OCI-LY1 (cell line): ENCODE data around the gene CDKAL1.

ENCODE experiments used
- H2AFZ ChIP-seq: fragments of 200-600 bp; sonication (generic), shearing (Covaris generic); 2 replicates; pipeline ENCODE4 v1.6.0; 2014; ENCODE audit warnings: antibody characterized with exemption, mild to moderate bottlenecking, low read length
- H3F3A ChIP-seq: fragments of 200-600 bp; sonication (generic), shearing (Covaris generic); 2 replicates; pipeline ENCODE4 v1.6.0; 2014; ENCODE audit warnings: mild to moderate bottlenecking, antibody characterized with exemption, low read length, moderate library complexity; ENCODE audit not compliant: insufficient read depth
- H3K27ac ChIP-seq: fragments of 200-600 bp; sonication (generic); 2 replicates; pipeline ENCODE4 v1.5.1; 2014; ENCODE audit warnings: low read length, mixed run types, mild to moderate bottlenecking, low read depth; ENCODE audit not compliant: poor library complexity, severe bottlenecking
- H3K27me3 ChIP-seq: fragments of 200-600 bp; sonication (generic); 2 replicates; pipeline ENCODE4 v1.6.0; 2014; ENCODE audit warnings: antibody characterized with exemption, mild to moderate bottlenecking, low read length, moderate library complexity; ENCODE audit not compliant: insufficient read depth
- H3K36me3 ChIP-seq: fragments of 200-600 bp; sonication (generic); 2 replicates; pipeline ENCODE4 v1.6.1; 2014; ENCODE audit warnings: mild to moderate bottlenecking, antibody characterized with exemption, low read length, moderate library complexity, mixed read lengths; ENCODE audit not compliant: insufficient read depth
- H3K4me1 ChIP-seq: fragments of 200-600 bp; sonication (generic); 2 replicates; pipeline ENCODE4 v1.5.1; 2014; ENCODE audit warnings: mild to moderate bottlenecking, low read length, moderate library complexity; ENCODE audit not compliant: insufficient read depth, severe bottlenecking
- H3K4me2 ChIP-seq: fragments of 200-600 bp; sonication (generic), shearing (Covaris generic); 2 replicates; pipeline ENCODE4 v1.6.1; 2014; ENCODE audit warnings: low read length
- H3K4me3 ChIP-seq: fragments of 200-600 bp; sonication (generic); 2 replicates; pipeline ENCODE4 v1.5.1; 2014; ENCODE audit warnings: low read length, low read depth, mild to moderate bottlenecking, mixed read lengths; ENCODE audit not compliant: poor library complexity, severe bottlenecking
- H3K79me2 ChIP-seq: fragments of 200-600 bp; shearing (Covaris generic); 2 replicates; pipeline ENCODE4 v1.6.1; 2016; ENCODE audit warnings: mixed run types, low read length, mixed read lengths; ENCODE audit not compliant: insufficient read depth
- H3K9ac ChIP-seq: fragments of 200-600 bp; sonication (generic), shearing (Covaris generic); 2 replicates; pipeline ENCODE4 v1.6.1; 2014; ENCODE audit warnings: mild to moderate bottlenecking, low read length, mixed read lengths
- H3K9me2 ChIP-seq: fragments of 200-600 bp; sonication (generic), shearing (Covaris generic); 2 replicates; pipeline ENCODE4 v1.6.1; 2014; ENCODE audit warnings: low read depth, mild to moderate bottlenecking, low read length, mixed read lengths
- H3K9me3 ChIP-seq: fragments of 200-600 bp; shearing (Covaris generic); 2 replicates; pipeline ENCODE4 v1.6.1; 2014; ENCODE audit warnings: low read length, mixed read lengths
- H4K20me1 ChIP-seq: fragments of 200-600 bp; sonication (generic), shearing (Covaris generic); 2 replicates; pipeline ENCODE4 v1.6.0; 2016; ENCODE audit warnings: mild to moderate bottlenecking, low read length; ENCODE audit not compliant: insufficient read depth
- EZH2 ChIP-seq: fragments of 200-600 bp; sonication (generic), shearing (Covaris generic); IDR thresholded peaks from 2 replicates; pipeline ENCODE4 v1.8.0; 2017; ENCODE audit warnings: borderline replicate concordance, mixed run types, mild to moderate bottlenecking, antibody characterized with exemption, low read length, moderate library complexity, mixed read lengths
- TF ChIP-seq, protein P1 (sequence below): fragments of 200-600 bp; sonication (generic), shearing (Covaris generic); IDR thresholded peaks from 2 replicates; pipeline ENCODE4 v1.5.1; 2017; ENCODE audit warnings: mild to moderate bottlenecking, antibody characterized with exemption, low read length, moderate library complexity, mixed read lengths

CDKAL1 gene

GRCh38 chr6:20791944-20792343, 257.7 kb downstream of the CDKAL1 start:
- Histone ChIP-seq H3K9me3 (no peaks in the 10 kb centered on the region), H2AFZ (no peak overlapping the region), H3K27ac (no peak overlapping the region), H3K36me3 (no peaks in the 10 kb centered on the region), H3K4me1 (no peaks in the 10 kb centered on the region), H4K20me1 (no peaks in the 10 kb centered on the region), H3K4me3 (no peak overlapping the region), H3K9ac (no peak overlapping the region), H3K4me2 (no peak overlapping the region), H3K79me2 (no peaks in the 10 kb centered on the region), H3K9me2 (no peaks in the 10 kb centered on the region), H3F3A (no peaks in the 10 kb centered on the region), H3K27me3 (no peaks in the 10 kb centered on the region)
- TF ChIP-seq EZH2 = no peak
- TF ChIP-seq, protein P1, sequence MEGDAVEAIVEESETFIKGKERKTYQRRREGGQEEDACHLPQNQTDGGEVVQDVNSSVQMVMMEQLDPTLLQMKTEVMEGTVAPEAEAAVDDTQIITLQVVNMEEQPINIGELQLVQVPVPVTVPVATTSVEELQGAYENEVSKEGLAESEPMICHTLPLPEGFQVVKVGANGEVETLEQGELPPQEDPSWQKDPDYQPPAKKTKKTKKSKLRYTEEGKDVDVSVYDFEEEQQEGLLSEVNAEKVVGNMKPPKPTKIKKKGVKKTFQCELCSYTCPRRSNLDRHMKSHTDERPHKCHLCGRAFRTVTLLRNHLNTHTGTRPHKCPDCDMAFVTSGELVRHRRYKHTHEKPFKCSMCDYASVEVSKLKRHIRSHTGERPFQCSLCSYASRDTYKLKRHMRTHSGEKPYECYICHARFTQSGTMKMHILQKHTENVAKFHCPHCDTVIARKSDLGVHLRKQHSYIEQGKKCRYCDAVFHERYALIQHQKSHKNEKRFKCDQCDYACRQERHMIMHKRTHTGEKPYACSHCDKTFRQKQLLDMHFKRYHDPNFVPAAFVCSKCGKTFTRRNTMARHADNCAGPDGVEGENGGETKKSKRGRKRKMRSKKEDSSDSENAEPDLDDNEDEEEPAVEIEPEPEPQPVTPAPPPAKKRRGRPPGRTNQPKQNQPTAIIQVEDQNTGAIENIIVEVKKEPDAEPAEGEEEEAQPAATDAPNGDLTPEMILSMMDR = no peak

DNA sequence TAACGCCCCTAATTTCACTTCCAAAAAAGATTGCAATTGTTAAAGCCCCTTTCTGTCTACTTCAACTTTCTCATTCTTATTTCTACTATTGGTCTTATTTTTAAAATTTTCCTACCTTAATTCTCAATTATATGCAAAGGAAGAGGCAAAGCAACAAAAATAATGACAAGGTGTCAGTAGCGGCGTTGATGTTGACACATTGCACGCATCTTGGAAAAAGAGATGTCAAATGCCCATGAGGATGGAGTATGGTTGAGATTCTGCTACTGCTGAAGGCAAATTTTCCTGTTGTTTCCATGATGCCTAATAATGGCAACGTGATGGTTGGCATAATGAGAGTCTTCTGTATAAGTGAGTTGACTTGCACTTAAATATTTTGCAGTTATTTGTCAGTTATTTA, 258.9 kb downstream of the CDKAL1 start:
- H3K9ac ChIP-seq = no peak overlapping the region

DNA sequence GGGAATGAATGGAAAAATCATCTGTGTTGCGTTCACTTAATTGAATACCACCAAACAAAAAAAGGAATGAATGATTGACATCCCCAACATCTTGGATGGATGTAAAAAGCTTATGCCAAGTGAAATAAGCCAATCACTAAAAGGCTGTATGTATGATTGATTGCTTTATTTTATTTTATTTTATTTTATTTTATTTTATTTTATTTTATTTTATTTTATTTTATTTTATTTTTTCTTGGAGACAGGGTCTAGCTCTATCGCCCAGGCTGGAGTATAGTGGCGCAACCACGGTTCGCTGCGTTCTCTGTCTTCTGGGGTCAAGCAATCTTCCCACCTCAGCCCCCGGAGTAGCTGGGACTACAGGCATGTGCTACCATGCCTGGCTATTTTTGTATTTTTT, 263.3 kb downstream of the CDKAL1 start:
- Histone ChIP-seq H4K20me1 (no peaks in the 10 kb centered on the region), H3K4me3 (no peak overlapping the region), H3K9me2 (no peaks in the 10 kb centered on the region), H3K27me3 (no peaks in the 10 kb centered on the region), H3K4me2 (no peak overlapping the region), H3K4me1 (no peaks in the 10 kb centered on the region), H3K27ac (no peak overlapping the region), H3K9me3 (no peaks in the 10 kb centered on the region), H2AFZ (no peak overlapping the region), H3K9ac (no peak overlapping the region), H3F3A (no peaks in the 10 kb centered on the region), H3K36me3 (no peaks in the 10 kb centered on the region), H3K79me2 (no peaks in the 10 kb centered on the region)
- no peak for TF ChIP-seq EZH2
- TF ChIP-seq, protein P1 = no peak

More for the DNA sequence above, 258.9 kb downstream of the CDKAL1 start:
- TF ChIP-seq, protein P1 = no peak
- TF ChIP-seq EZH2 = no peak
- H3K79me2 ChIP-seq = no peaks in the 10 kb centered on the region
- H3K4me1 ChIP-seq = no peaks in the 10 kb centered on the region
- no peak overlapping the region for H3K27ac ChIP-seq
- H3F3A ChIP-seq = no peaks in the 10 kb centered on the region
- no peaks in the 10 kb centered on the region for H3K36me3 ChIP-seq
- H3K27me3 ChIP-seq = no peaks in the 10 kb centered on the region
- H4K20me1 ChIP-seq = no peaks in the 10 kb centered on the region
- no peaks in the 10 kb centered on the region for H3K9me2 ChIP-seq
- no peak overlapping the region for H2AFZ ChIP-seq
- no peak overlapping the region for H3K4me2 ChIP-seq
- H3K4me3 ChIP-seq = no peak overlapping the region
- no peaks in the 10 kb centered on the region for H3K9me3 ChIP-seq
